Measurements from ENCODE around the gene DBNDD2. TPM values are rescaled to one million over a fixed set of nuclear protein-coding genes. Genes with fewer than 3 reads are reported as not detected.

Gene DBNDD2
- total and polyA plus RNA-seq, 5 donors from 2014 or later: 15.1 to 23.5 (median 20.1) TPM

- peaks cover 22% of the 10 kb centered on the region for H3K36me3 Mint-ChIP-seq
- no peak for ATAC-seq (ENCODE audit: low read depth in 2 of 2)
- peaks cover 0 to 14% (median 7%) of the 10 kb centered on the region in 4 donors for H3K4me1 Mint-ChIP-seq
These were observed 17.2 kb upstream of the DBNDD2 start for GRCh38 chr20:45390931-45391330.

GRCh38 chr20:45391559-45391958 is 16.5 kb upstream of the DBNDD2 start:
- Mint-ChIP-seq H3K9me3 (peaks cover 0 to 7% (median 0%) of the 10 kb centered on the region in 7 donors), H3K4me3 (no peak overlapping the region), H3K27ac (no peak overlapping the region)

More at GRCh38 chr20:45390931-45391330, 17.2 kb upstream of the DBNDD2 start:
- no peak overlapping the region for H3K27ac ChIP-seq (ENCODE audit: insufficient read depth, low read length, poor library complexity, severe bottlenecking)
- Mint-ChIP-seq H3K4me3 (no peak overlapping the region), H3K27ac (no peak overlapping the region), H3K9me3 (peaks cover 0 to 7% (median 0%) of the 10 kb centered on the region in 7 donors), H3K27me3 (no peaks in the 10 kb centered on the region)
- no peak for DNase-seq
- no peak overlapping the region for H3K4me3 ChIP-seq (ENCODE audit: low read depth, low read length)
- H3K9me3 ChIP-seq (ENCODE audit: control insufficient read depth in 2 of 2, low read length in 2 of 2): no peaks in the 10 kb centered on the region
- H3K36me3 ChIP-seq (ENCODE audit: control insufficient read depth, insufficient read depth, low read length): peaks cover 4% of the 10 kb centered on the region
- H3K27me3 ChIP-seq (ENCODE audit: control insufficient read depth, insufficient read depth, low read length): no peaks in the 10 kb centered on the region
- no peaks in the 10 kb centered on the region for H3K4me1 ChIP-seq (ENCODE audit: control insufficient read depth, insufficient read depth, low read length, poor library complexity, severe bottlenecking)

GRCh38 chr20:45392733-45393132 is 15.4 kb upstream of the DBNDD2 start:
- Histone ChIP-seq H3K27me3 (ENCODE audit: control insufficient read depth, insufficient read depth, low read length) (no peaks in the 10 kb centered on the region), H3K27ac (ENCODE audit: insufficient read depth, low read length, poor library complexity, severe bottlenecking) (no peak overlapping the region), H3K4me1 (ENCODE audit: control insufficient read depth, insufficient read depth, low read length, poor library complexity, severe bottlenecking) (no peaks in the 10 kb centered on the region), H3K36me3 (ENCODE audit: control insufficient read depth, insufficient read depth, low read length) (no peaks in the 10 kb centered on the region), H3K9me3 (ENCODE audit: control insufficient read depth in 2 of 2, low read length in 2 of 2) (no peaks in the 10 kb centered on the region), H3K4me3 (ENCODE audit: low read depth, low read length) (no peak overlapping the region)
- no peaks in the 10 kb centered on the region for H3K27me3 Mint-ChIP-seq
- ATAC-seq (ENCODE audit: low read depth in 2 of 2): no peak
- no peak overlapping the region for H3K27ac Mint-ChIP-seq
- peaks cover 0 to 11% (median 7%) of the 10 kb centered on the region in 4 donors for H3K4me1 Mint-ChIP-seq
- no peak for DNase-seq
- peaks cover 0 to 2% (median 0%) of the 10 kb centered on the region in 7 donors for H3K9me3 Mint-ChIP-seq
- no peak overlapping the region for H3K4me3 Mint-ChIP-seq
- peaks cover 19% of the 10 kb centered on the region for H3K36me3 Mint-ChIP-seq

More at GRCh38 chr20:45391559-45391958, 16.5 kb upstream of the DBNDD2 start:
- no peaks in the 10 kb centered on the region for H3K27me3 ChIP-seq (ENCODE audit: control insufficient read depth, insufficient read depth, low read length)
- ATAC-seq (ENCODE audit: low read depth in 2 of 2) (no peak), DNase-seq (no peak)
- peaks cover 4% of the 10 kb centered on the region for H3K36me3 ChIP-seq (ENCODE audit: control insufficient read depth, insufficient read depth, low read length)
- Mint-ChIP-seq H3K36me3 (peaks cover 23% of the 10 kb centered on the region), H3K4me1 (peaks cover 0 to 14% (median 7%) of the 10 kb centered on the region in 4 donors), H3K27me3 (no peaks in the 10 kb centered on the region)
- no peaks in the 10 kb centered on the region for H3K9me3 ChIP-seq (ENCODE audit: control insufficient read depth in 2 of 2, low read length in 2 of 2)
- no peaks in the 10 kb centered on the region for H3K4me1 ChIP-seq (ENCODE audit: control insufficient read depth, insufficient read depth, low read length, poor library complexity, severe bottlenecking)
- no peak overlapping the region for H3K4me3 ChIP-seq (ENCODE audit: low read depth, low read length)
- H3K27ac ChIP-seq (ENCODE audit: insufficient read depth, low read length, poor library complexity, severe bottlenecking): no peak overlapping the region

GRCh38 chr20:45394221-45395113 is 13.6 kb upstream of the DBNDD2 start:
- H3K27me3 ChIP-seq (ENCODE audit: control insufficient read depth, insufficient read depth, low read length): no peaks in the 10 kb centered on the region
- ATAC-seq (ENCODE audit: low read depth in 2 of 2) (no peak), DNase-seq (no peak)
- Mint-ChIP-seq H3K27ac (no peak overlapping the region), H3K4me3 (no peak overlapping the region), H3K27me3 (no peaks in the 10 kb centered on the region), H3K4me1 (peaks cover 0 to 10% (median 4%) of the 10 kb centered on the region in 4 donors), H3K36me3 (peaks cover 10% of the 10 kb centered on the region), H3K9me3 (peaks cover 0 to 3% (median 0%) of the 10 kb centered on the region in 7 donors)
- H3K4me3 ChIP-seq (ENCODE audit: low read depth, low read length): no peak overlapping the region
- no peak overlapping the region for H3K27ac ChIP-seq (ENCODE audit: insufficient read depth, low read length, poor library complexity, severe bottlenecking)
- no peaks in the 10 kb centered on the region for H3K4me1 ChIP-seq (ENCODE audit: control insufficient read depth, insufficient read depth, low read length, poor library complexity, severe bottlenecking)
- no peaks in the 10 kb centered on the region for H3K36me3 ChIP-seq (ENCODE audit: control insufficient read depth, insufficient read depth, low read length)
- no peaks in the 10 kb centered on the region for H3K9me3 ChIP-seq (ENCODE audit: control insufficient read depth in 2 of 2, low read length in 2 of 2)

- H3K27ac ChIP-seq (ENCODE audit: insufficient read depth, low read length, poor library complexity, severe bottlenecking): no peak overlapping the region
- no peak overlapping the region for H3K27ac Mint-ChIP-seq
- no peak overlapping the region for H3K4me3 ChIP-seq (ENCODE audit: low read depth, low read length)
- H3K36me3 ChIP-seq (ENCODE audit: control insufficient read depth, insufficient read depth, low read length): no peaks in the 10 kb centered on the region
- H3K36me3 Mint-ChIP-seq: peaks cover 12% of the 10 kb centered on the region
- ATAC-seq (ENCODE audit: low read depth in 2 of 2) (no peak), DNase-seq (no peak)
- H3K9me3 ChIP-seq (ENCODE audit: control insufficient read depth in 2 of 2, low read length in 2 of 2): peaks cover 1 to 4% of the 10 kb centered on the region in 2 experiments
- no peaks in the 10 kb centered on the region for H3K4me1 ChIP-seq (ENCODE audit: control insufficient read depth, insufficient read depth, low read length, poor library complexity, severe bottlenecking)
- no peaks in the 10 kb centered on the region for H3K27me3 Mint-ChIP-seq
- no peaks in the 10 kb centered on the region for H3K27me3 ChIP-seq (ENCODE audit: control insufficient read depth, insufficient read depth, low read length)
- no peak overlapping the region for H3K4me3 Mint-ChIP-seq
- H3K4me1 Mint-ChIP-seq: peaks cover 0 to 8% (median 3%) of the 10 kb centered on the region in 4 donors
- peaks cover 0 to 6% (median 3%) of the 10 kb centered on the region in 7 donors for H3K9me3 Mint-ChIP-seq
These were observed 13.0 kb upstream of the DBNDD2 start for GRCh38 chr20:45395114-45395415.

- H3K36me3 Mint-ChIP-seq: peaks cover 14% of the 10 kb centered on the region
- H3K36me3 ChIP-seq (ENCODE audit: control insufficient read depth, insufficient read depth, low read length): no peaks in the 10 kb centered on the region
- no peaks in the 10 kb centered on the region for H3K4me1 ChIP-seq (ENCODE audit: control insufficient read depth, insufficient read depth, low read length, poor library complexity, severe bottlenecking)
- H3K4me3 Mint-ChIP-seq: no peak overlapping the region
- H3K27ac Mint-ChIP-seq: no peak overlapping the region
- peaks cover 8 to 15% of the 10 kb centered on the region in 2 experiments for H3K9me3 ChIP-seq (ENCODE audit: control insufficient read depth in 2 of 2, low read length in 2 of 2)
- H3K27me3 Mint-ChIP-seq: no peaks in the 10 kb centered on the region
- no peaks in the 10 kb centered on the region for H3K27me3 ChIP-seq (ENCODE audit: control insufficient read depth, insufficient read depth, low read length)
- no peak overlapping the region for H3K4me3 ChIP-seq (ENCODE audit: low read depth, low read length)
- ATAC-seq (ENCODE audit: low read depth in 2 of 2) (no peak), DNase-seq (no peak)
- H3K27ac ChIP-seq (ENCODE audit: insufficient read depth, low read length, poor library complexity, severe bottlenecking): no peak overlapping the region
- H3K9me3 Mint-ChIP-seq: peaks cover 3 to 24% (median 11%) of the 10 kb centered on the region in 7 donors
- no peaks in the 10 kb centered on the region for H3K4me1 Mint-ChIP-seq
These were observed 9.1 kb upstream of the DBNDD2 start for GRCh38 chr20:45399018-45399417.

- H3K9me3 ChIP-seq (ENCODE audit: control insufficient read depth in 2 of 2, low read length in 2 of 2): peaks cover 8 to 15% of the 10 kb centered on the region in 2 experiments
- peaks cover 3 to 24% (median 11%) of the 10 kb centered on the region in 7 donors for H3K9me3 Mint-ChIP-seq
- peaks cover 3% of the 10 kb centered on the region for H3K4me1 ChIP-seq (ENCODE audit: control insufficient read depth, insufficient read depth, low read length, poor library complexity, severe bottlenecking)
- H3K4me1 Mint-ChIP-seq: peaks cover 0 to 8% (median under 1%) of the 10 kb centered on the region in 4 donors
- H3K27me3 ChIP-seq (ENCODE audit: control insufficient read depth, insufficient read depth, low read length): no peaks in the 10 kb centered on the region
- H3K4me3 ChIP-seq (ENCODE audit: low read depth, low read length): no peak overlapping the region
- no peaks in the 10 kb centered on the region for H3K27me3 Mint-ChIP-seq
- H3K36me3 Mint-ChIP-seq: peaks cover 14% of the 10 kb centered on the region
- H3K4me3 Mint-ChIP-seq: peak overlapping the region in 1 of 4 donors; percentile 81
- H3K36me3 ChIP-seq (ENCODE audit: control insufficient read depth, insufficient read depth, low read length): no peaks in the 10 kb centered on the region
- no peak overlapping the region for H3K27ac Mint-ChIP-seq
- ATAC-seq (ENCODE audit: low read depth in 2 of 2) (no peak), DNase-seq (no peak)
- no peak overlapping the region for H3K27ac ChIP-seq (ENCODE audit: insufficient read depth, low read length, poor library complexity, severe bottlenecking)
These were observed 7.6 kb upstream of the DBNDD2 start for GRCh38 chr20:45400346-45401031.

All from CD4-positive, CD25-positive, alpha-beta regulatory T cell (primary cell).